ENCODE data around the gene ENOX2. TPM values are rescaled to one million over a fixed set of nuclear protein-coding genes. Genes with fewer than 3 reads are reported as not detected.

Gene ENOX2
- total RNA-seq, 1 donor from 2014 or later = 15.6 TPM

DNA sequence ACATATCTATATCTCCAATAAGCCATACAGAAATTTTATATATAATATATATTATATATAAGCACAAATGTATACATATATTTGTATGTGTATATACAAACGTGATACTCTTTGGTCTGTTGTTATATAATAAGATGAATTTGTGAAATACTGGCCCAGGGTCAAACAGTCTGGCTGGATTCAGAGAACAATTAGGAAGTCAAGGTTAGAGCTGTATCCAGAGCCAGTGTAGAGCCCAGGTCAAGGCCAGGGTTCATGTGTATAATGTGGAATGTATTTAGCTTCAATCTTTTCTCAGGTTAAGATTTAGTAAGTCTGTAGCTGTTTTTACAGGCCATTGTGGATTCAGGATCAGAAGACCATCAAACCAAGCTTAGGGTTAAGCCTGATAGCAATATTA lies 3.8 kb upstream of the ENOX2 start:
- Mint-ChIP-seq H3K27ac (no peak overlapping the region), H3K9me3 (no peaks in the 10 kb centered on the region), H3K4me1 (ENCODE audit: low read depth) (peaks cover 5% of the 10 kb centered on the region), H3K4me3 (no peak overlapping the region), H3K27me3 (ENCODE audit: insufficient read depth) (peaks cover 8% of the 10 kb centered on the region), H3K36me3 (ENCODE audit: low read depth) (no peaks in the 10 kb centered on the region)
- no peak for DNase-seq (ENCODE audit: low spot score)
- intact Hi-C loops (cut with micrococcal nuclease) = loop anchor here (10.0 kb wide), 1 partner anchor 822 kb away; no protein-coding TSS in a partner anchor

DNA sequence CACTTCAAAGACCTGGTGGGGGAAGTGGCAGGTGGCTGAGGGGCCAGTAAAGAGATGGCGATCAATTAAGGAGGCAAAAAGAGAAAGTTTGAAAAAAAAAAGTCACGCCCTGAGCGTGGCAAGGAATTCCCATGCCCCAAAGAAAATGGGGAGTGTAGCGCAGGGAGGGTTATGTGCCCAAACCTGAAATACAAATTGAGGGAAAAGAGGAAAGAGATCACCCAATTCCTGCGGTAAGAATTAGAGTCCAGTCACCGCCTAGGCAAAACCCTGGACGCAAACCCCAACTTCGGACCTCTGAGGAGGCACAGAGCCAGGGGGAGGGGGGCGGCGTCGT lies 595 bp downstream of the ENOX2 start:
- no peak for DNase-seq (ENCODE audit: low spot score)
- Mint-ChIP-seq H3K27ac (peak overlapping the region; percentile 83), H3K27me3 (ENCODE audit: insufficient read depth) (peaks cover 5% of the 10 kb centered on the region), H3K4me1 (ENCODE audit: low read depth) (peaks cover 9% of the 10 kb centered on the region), H3K9me3 (no peaks in the 10 kb centered on the region), H3K4me3 (no peak overlapping the region), H3K36me3 (ENCODE audit: low read depth) (peaks cover 7% of the 10 kb centered on the region)
- intact Hi-C loops (cut with micrococcal nuclease) = loop anchor here (2.0 to 10.0 kb wide), 6 partner anchors 14 to 1315 kb away; partner anchors contain the start of genes AIFM1, BCORL1 and RAP2C

DNA sequence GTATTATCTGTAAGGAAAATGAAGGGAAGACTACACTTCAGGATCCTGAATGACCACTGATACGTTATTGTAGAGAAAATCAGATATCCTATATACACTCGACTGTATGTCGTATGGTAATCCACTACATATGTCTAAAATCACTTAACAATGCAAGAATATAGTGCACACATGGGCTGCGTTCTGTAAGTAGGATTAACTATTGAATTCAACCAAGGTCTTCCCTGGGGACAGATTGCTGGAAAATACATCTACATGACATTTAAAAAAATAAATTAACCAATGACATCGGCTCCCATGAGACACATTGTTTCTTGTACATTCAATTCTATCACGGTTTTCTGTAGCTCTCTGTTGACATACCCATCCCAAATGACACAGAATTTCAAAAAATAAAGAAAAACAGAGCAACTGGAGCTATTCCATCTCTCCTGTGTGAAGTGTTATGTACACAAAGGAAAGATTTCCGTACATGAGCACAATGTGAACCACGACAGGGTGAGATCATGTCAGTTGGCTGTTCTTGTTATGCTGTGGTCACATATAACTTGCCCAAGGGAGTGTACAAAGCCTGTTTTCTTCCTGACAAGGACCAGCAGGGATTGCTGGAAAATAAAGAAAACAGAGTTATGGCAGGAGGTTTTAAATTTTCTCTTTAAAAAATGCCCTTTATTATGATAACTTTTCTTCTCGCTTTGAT lies 6.1 kb downstream of the ENOX2 start:
- no peak for DNase-seq (ENCODE audit: low spot score)
- Mint-ChIP-seq H3K36me3 (ENCODE audit: low read depth) (peaks cover 9% of the 10 kb centered on the region), H3K27me3 (ENCODE audit: insufficient read depth) (peaks cover 1% of the 10 kb centered on the region), H3K9me3 (no peaks in the 10 kb centered on the region), H3K4me1 (ENCODE audit: low read depth) (peaks cover 6% of the 10 kb centered on the region), H3K4me3 (no peak overlapping the region), H3K27ac (no peak overlapping the region)
- intact Hi-C loops (cut with micrococcal nuclease) = no loop called here

DNA sequence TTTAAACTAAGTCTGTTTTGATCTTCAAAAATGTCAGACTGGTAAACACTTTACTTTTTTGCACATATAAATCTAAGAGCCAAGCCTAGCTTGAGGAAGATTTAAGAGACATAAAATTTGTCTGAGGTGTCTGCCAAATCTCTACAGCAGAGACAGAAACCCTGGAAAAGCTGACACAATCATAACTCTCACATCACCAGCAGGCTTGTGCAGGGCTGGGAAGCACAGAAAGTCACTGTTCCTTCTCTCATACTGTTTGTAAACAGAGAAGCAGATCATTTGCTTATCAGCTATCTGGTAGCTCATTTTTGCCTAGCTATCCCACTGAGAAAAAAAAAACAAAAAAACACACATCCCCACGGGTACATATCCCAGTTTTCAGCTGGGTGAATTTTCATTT lies 7.0 kb downstream of the ENOX2 start:
- no peak overlapping the region for H3K27ac Mint-ChIP-seq
- H3K36me3 Mint-ChIP-seq (ENCODE audit: low read depth) = peaks cover 9% of the 10 kb centered on the region
- DNase-seq (ENCODE audit: low spot score) = no peak
- H3K27me3 Mint-ChIP-seq (ENCODE audit: insufficient read depth) = peaks cover 1% of the 10 kb centered on the region
- no peak overlapping the region for H3K4me3 Mint-ChIP-seq
- H3K9me3 Mint-ChIP-seq = no peaks in the 10 kb centered on the region
- H3K4me1 Mint-ChIP-seq (ENCODE audit: low read depth) = no peaks in the 10 kb centered on the region
- intact Hi-C loops (cut with micrococcal nuclease) = no loop called here

DNA sequence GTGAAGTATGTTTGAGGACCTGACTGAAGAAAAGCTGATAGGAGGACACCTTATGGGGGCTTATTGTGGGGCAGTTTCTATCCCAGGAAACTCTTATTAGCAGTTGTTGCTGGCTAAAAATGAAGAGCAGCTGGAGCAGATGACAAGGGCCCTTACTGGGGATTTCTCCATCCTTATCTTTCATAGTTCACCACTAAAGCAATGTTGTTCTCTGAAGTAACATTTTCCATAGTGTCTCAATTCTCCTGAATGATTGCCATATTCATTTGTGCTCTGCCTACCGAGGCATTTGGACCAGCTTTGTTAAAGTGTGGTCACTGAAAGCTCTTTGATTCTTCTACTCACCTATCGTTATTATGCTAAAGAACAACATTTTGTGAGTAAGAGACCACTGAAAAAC lies 7.7 kb downstream of the ENOX2 start:
- Mint-ChIP-seq H3K27me3 (ENCODE audit: insufficient read depth) (peaks cover 1% of the 10 kb centered on the region), H3K4me3 (no peak overlapping the region), H3K27ac (no peak overlapping the region), H3K36me3 (ENCODE audit: low read depth) (peaks cover 2% of the 10 kb centered on the region), H3K9me3 (no peaks in the 10 kb centered on the region), H3K4me1 (ENCODE audit: low read depth) (peaks cover 1% of the 10 kb centered on the region)
- no peak for DNase-seq (ENCODE audit: low spot score)
- intact Hi-C loops (cut with micrococcal nuclease) = no loop called here

DNA sequence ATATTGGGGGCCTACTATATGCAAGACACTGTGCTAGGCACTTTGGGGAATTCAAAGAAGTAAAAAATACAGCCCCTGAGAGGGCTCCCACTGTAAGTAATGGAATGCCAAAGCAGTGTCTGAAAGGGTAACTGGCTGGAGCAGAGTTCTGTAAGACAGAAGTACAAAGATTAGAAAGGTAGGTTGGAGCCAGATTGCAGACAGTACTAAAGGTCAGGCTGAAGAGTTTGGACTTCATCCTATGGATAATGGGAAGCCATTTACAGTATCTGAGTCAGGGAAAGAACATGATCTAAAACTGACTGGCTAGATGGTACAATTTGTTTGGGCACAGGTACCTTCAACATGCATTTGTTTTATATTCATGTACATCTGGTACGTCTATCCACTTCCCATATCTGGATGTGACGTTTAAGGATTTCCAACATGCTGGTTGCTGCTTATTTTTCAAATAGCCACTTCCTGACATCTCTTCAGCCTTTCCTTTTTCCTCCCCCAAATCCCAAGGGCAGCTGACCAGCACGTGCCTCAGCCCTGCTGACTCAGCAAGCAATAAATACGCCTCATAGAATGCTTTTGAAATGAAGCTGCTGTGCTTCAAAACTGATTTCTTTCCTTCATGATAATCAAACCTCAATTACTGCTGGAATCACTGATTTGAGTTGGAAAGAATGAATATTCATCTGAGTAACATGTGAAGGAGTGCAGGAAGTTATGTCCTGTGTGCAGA lies 9.5 kb downstream of the ENOX2 start:
- Mint-ChIP-seq H3K4me1 (ENCODE audit: low read depth) (peaks cover 4% of the 10 kb centered on the region), H3K36me3 (ENCODE audit: low read depth) (peaks cover 2% of the 10 kb centered on the region), H3K27me3 (ENCODE audit: insufficient read depth) (peaks cover 1% of the 10 kb centered on the region), H3K27ac (no peak overlapping the region), H3K9me3 (no peaks in the 10 kb centered on the region), H3K4me3 (no peak overlapping the region)
- intact Hi-C loops (cut with micrococcal nuclease) = no loop called here
- no peak for DNase-seq (ENCODE audit: low spot score)

DNA sequence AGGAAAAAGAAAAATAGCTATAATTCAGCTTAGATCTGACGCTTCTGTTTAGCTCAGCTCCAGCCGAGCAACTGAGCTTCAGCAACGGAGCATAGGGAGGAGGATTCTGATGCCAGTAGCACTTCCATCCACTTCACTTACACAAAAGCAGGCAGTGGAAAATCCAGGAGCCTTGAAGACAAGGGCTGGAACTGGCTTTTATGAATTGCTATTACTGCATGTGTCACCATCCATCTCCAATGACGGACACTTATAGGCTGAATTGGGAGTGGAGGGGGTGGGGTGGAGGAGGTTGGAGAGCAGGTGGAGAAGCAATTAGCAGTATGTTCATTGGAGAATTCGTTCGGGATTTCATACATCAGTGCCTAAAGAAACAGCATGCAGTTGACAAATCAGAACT lies 15.6 kb downstream of the ENOX2 start:
- Mint-ChIP-seq H3K27me3 (ENCODE audit: insufficient read depth) (no peaks in the 10 kb centered on the region), H3K4me3 (no peak overlapping the region), H3K27ac (no peak overlapping the region), H3K4me1 (ENCODE audit: low read depth) (peaks cover 4% of the 10 kb centered on the region), H3K36me3 (ENCODE audit: low read depth) (peaks cover under 1% of the 10 kb centered on the region), H3K9me3 (no peaks in the 10 kb centered on the region)
- no peak for DNase-seq (ENCODE audit: low spot score)
- intact Hi-C loops (cut with micrococcal nuclease) = no loop called here

DNA sequence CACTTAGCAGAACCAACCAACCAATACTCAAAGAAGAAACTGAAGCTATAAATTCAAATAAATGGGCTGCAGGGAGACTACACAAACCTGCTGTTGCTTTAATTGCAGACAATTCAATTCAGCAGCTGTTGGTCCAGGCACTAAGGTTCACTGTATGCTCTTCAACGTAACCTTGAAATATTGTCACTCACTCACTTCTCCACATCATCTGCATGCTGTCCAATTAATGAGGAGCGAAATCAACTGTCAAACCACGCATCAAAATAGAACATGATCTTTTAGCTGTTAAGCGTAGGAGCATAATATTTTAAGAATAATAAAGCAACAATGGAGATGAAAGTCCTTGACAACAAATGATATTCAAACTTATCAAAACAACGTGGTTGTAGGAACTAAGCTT lies 17.0 kb downstream of the ENOX2 start:
- no peak overlapping the region for H3K27ac Mint-ChIP-seq
- H3K4me1 Mint-ChIP-seq (ENCODE audit: low read depth) = peaks cover 4% of the 10 kb centered on the region
- no peak for DNase-seq (ENCODE audit: low spot score)
- H3K27me3 Mint-ChIP-seq (ENCODE audit: insufficient read depth) = no peaks in the 10 kb centered on the region
- no peak overlapping the region for H3K4me3 Mint-ChIP-seq
- H3K9me3 Mint-ChIP-seq = no peaks in the 10 kb centered on the region
- intact Hi-C loops (cut with micrococcal nuclease) = no loop called here
- H3K36me3 Mint-ChIP-seq (ENCODE audit: low read depth) = no peaks in the 10 kb centered on the region

DNA sequence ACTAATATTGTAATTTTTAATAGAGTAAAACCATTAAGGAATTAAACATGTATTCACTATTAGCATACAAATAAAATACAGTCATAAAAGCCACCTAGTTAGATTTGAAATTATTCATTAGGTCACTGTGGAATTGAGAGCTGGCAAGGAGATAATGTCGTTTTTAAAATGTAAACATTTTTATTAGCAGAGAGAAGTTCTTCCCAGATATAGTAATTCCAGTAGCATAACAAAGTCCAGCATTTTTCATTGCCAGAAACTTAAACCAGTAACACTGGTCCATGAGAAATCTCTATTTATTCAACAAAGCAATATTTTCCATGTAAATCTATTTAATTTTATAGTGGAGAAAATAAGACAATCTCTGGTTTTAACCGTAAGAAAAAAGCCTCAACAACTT lies 17.5 kb downstream of the ENOX2 start:
- no peak for DNase-seq (ENCODE audit: low spot score)
- H3K4me1 Mint-ChIP-seq (ENCODE audit: low read depth) = peaks cover 4% of the 10 kb centered on the region
- H3K27me3 Mint-ChIP-seq (ENCODE audit: insufficient read depth) = no peaks in the 10 kb centered on the region
- H3K36me3 Mint-ChIP-seq (ENCODE audit: low read depth) = no peaks in the 10 kb centered on the region
- intact Hi-C loops (cut with micrococcal nuclease) = no loop called here
- no peak overlapping the region for H3K27ac Mint-ChIP-seq
- no peak overlapping the region for H3K4me3 Mint-ChIP-seq
- H3K9me3 Mint-ChIP-seq = no peaks in the 10 kb centered on the region

DNA sequence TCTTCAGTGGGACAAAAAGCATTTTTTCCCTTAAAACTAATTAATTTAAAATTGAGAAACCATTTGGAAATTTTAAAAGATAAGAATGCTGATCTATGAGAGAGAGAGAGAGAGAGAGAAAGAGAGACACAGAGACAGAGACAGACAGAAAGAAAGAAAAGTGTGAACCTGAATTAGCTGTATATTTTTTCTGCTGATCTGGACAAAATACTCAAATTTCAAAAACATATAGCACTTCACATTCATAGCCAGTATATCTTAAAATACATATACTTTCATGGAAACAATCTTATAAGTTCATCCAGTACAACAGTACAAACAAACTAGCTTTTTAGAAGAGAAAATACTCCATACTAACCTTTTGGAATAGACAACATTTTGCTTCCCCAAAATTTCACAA lies 18.4 kb downstream of the ENOX2 start:
- Mint-ChIP-seq H3K36me3 (ENCODE audit: low read depth) (no peaks in the 10 kb centered on the region), H3K27me3 (ENCODE audit: insufficient read depth) (no peaks in the 10 kb centered on the region), H3K9me3 (no peaks in the 10 kb centered on the region), H3K4me3 (no peak overlapping the region), H3K27ac (no peak overlapping the region), H3K4me1 (ENCODE audit: low read depth) (no peaks in the 10 kb centered on the region)
- DNase-seq (ENCODE audit: low spot score) = no peak
- intact Hi-C loops (cut with micrococcal nuclease) = no loop called here

DNA sequence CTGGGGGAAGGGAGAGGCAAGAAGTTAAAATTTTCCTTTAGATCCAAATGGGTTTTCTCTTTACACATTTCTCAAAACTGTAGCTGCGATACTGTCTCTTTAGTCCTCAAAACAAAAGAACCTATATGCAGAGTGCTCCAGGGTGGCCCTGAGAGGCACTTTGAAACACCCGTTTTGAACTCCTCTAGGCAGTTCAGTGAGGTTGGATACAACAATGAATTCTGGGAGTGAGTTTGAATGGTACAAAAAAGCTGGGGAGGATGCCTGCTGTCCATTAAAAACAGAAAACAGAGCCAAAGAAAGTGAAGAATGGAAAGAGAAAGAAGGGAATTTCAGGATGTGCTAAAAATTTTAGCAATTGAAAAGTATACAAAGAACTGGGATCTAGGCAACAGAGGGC lies 23.1 kb downstream of the ENOX2 start:
- Mint-ChIP-seq H3K9me3 (no peaks in the 10 kb centered on the region), H3K36me3 (ENCODE audit: low read depth) (no peaks in the 10 kb centered on the region), H3K27ac (no peak overlapping the region), H3K27me3 (ENCODE audit: insufficient read depth) (no peaks in the 10 kb centered on the region), H3K4me1 (ENCODE audit: low read depth) (no peaks in the 10 kb centered on the region), H3K4me3 (no peak overlapping the region)
- no peak for DNase-seq (ENCODE audit: low spot score)
- intact Hi-C loops (cut with micrococcal nuclease) = no loop called here

DNA sequence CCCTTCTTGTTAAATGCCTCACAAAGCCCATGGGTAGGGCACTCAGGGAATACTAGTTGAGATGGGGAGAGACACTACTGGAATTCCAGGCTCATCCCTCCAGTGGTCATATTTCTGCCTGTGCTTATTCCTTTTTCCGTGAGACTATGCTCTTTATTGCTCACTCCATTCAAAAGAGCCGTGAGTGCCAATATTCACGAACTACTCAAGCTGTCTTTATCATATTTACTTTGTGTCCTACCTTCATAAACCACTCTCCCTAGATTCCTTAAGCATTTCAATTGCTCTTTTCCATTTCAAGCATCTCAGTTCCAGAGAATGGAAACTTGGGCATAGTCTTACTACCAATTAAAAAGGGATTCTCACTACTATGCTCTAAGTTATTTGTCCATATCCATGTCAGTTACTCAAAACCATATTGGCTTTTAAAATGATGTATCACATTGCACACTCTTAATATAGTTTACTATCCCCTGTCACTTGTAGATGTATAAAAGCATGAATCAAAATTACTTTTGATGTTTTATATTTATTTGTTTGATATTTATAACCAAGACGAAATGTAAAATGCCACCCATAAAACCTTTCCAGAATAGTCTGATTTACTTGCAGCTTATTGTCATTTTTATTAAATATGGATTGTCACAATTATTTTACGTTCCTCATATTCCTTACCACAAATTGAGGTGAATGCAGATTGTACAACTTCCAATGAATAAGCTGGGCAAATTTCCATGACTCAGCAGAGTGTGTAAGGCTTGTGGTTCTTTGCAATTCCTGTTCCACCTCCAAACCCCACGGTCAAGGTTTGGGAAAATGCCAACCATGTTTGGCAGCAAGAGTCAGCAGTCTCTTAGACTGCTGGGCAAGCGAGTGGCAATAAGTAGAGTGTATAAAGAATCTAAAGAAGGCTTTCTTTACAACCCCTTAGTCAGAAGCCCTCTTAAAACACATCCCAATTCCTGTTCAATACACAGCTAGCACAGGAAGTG lies 24.4 kb downstream of the ENOX2 start:
- intact Hi-C loops (cut with micrococcal nuclease) = no loop called here
- Mint-ChIP-seq H3K4me3 (no peak overlapping the region), H3K9me3 (no peaks in the 10 kb centered on the region), H3K36me3 (ENCODE audit: low read depth) (no peaks in the 10 kb centered on the region), H3K27me3 (ENCODE audit: insufficient read depth) (no peaks in the 10 kb centered on the region), H3K4me1 (ENCODE audit: low read depth) (no peaks in the 10 kb centered on the region), H3K27ac (no peak overlapping the region)
- DNase-seq (ENCODE audit: low spot score) = no peak

DNA sequence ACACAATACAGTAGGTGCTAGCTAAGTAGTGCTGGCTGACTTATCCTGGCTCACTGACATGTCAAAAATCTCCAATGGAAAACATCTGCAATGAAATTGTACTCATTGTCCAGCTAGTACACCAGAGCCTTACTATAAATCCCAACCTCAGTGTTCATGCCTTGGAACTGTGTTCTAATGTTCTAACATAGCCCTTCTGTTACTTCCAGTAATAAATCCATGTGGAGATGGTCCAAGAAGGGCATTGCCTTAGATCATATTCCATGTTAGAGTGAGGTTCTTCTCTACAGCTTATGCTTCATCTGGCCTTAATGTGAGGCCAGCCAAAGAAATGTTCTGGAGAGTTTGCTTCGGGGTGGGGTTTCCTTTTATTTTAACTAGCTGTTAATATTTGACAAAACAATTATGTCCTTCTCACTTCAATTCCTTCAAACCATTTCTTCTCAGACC lies 25.1 kb downstream of the ENOX2 start:
- no peak overlapping the region for H3K4me3 Mint-ChIP-seq
- H3K36me3 Mint-ChIP-seq (ENCODE audit: low read depth) = no peaks in the 10 kb centered on the region
- H3K4me1 Mint-ChIP-seq (ENCODE audit: low read depth) = no peaks in the 10 kb centered on the region
- DNase-seq (ENCODE audit: low spot score) = no peak
- H3K9me3 Mint-ChIP-seq = no peaks in the 10 kb centered on the region
- intact Hi-C loops (cut with micrococcal nuclease) = no loop called here
- no peak overlapping the region for H3K27ac Mint-ChIP-seq
- H3K27me3 Mint-ChIP-seq (ENCODE audit: insufficient read depth) = no peaks in the 10 kb centered on the region

Measured in activated T-helper 1 cell treated with anti-CD3 and anti-CD28 coated beads, Interleukin-12 subunit alpha, Interleukin-12 subunit beta, Interleukin-2, Interleukin-4 antibody, amounts not matched to agents 30 ng/mL and 10 ng/mL and 1 ng/mL, durations not matched to agents 14 hours and 24 hours and 36 hours (primary cell).